Measurements from ENCODE around the gene CDC14C.

Gene CDC14C

DNA sequence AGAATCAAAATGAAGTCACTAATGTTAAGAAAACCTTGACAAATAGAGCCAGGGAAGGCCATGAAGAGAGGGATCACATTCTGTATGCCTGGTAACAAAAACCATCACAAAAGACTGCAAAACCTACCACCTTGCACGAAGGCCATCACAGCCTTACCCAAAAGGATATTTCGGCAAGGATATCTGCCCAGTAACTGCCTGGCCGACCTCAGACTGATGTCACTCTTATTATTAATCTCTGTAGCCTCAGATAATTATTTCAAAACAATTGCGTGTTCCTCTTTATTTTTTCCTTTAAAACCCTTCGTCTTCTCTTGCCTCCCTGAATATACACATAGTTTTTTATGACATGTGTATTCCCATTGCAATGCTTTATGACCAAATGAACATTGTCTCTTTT, 52.5 kb downstream of the CDC14C start:
- DNase-seq: no peak
